Measurements from ENCODE around the gene FIGNL2.

Gene FIGNL2

GRCh38 chr12:51866762-51867161 is 18.2 kb upstream of the FIGNL2 start:
- Histone ChIP-seq H3K27me3 (ENCODE audit: control insufficient read depth in 3 of 3, insufficient read depth in 3 of 3, low read depth in 1 of 3, low read length in 3 of 3) (peaks cover 0 to 47% (median 0%) of the 10 kb centered on the region in 3 experiments), H3K79me1 (ENCODE audit: low read depth, low read length) (no peaks in the 10 kb centered on the region), H3K4me2 (ENCODE audit: insufficient read depth, low read length, poor library complexity, severe bottlenecking) (no peak overlapping the region), H4K91ac (ENCODE audit: low read depth, low read length, poor library complexity) (no peak overlapping the region), H3K23ac (ENCODE audit: low read depth, low read length, poor library complexity) (no peak overlapping the region), H3K9me3 (replicated peaks in 1 of 2; ENCODE audit: control insufficient read depth in 2 of 2, insufficient read depth in 1 of 2, low read depth in 1 of 2, low read length in 2 of 2) (peaks cover 0 to 2% of the 10 kb centered on the region in 2 donors), H2BK120ac (ENCODE audit: low read depth, low read length) (no peak overlapping the region), H2BK15ac (ENCODE audit: low read length) (no peak overlapping the region), H3K27ac (replicated peaks; ENCODE audit: low read length) (no peak overlapping the region), H3K4ac (ENCODE audit: low read length) (no peak overlapping the region), H2AFZ (ENCODE audit: low read length) (no peak overlapping the region), H3K4me1 (ENCODE audit: control insufficient read depth in 2 of 2, insufficient read depth in 1 of 2, low read depth in 1 of 2, low read length in 2 of 2) (peaks cover 36 to 60% of the 10 kb centered on the region in 2 donors), H4K8ac (ENCODE audit: low read depth, low read length) (no peak overlapping the region), H3K36me3 (replicated peaks in 1 of 2; ENCODE audit: control insufficient read depth in 2 of 2, insufficient read depth in 2 of 2, low read length in 2 of 2) (no peaks in the 10 kb centered on the region), H3K9ac (ENCODE audit: low read depth, low read length, poor library complexity) (no peak overlapping the region), H3K14ac (ENCODE audit: low read length) (no peak overlapping the region), H2BK12ac (ENCODE audit: low read length) (no peak overlapping the region), H3K4me3 (ENCODE audit: low read length in 2 of 2) (no peak overlapping the region), H2AK5ac (ENCODE audit: low read depth, low read length) (no peak overlapping the region), H3K18ac (ENCODE audit: low read length) (no peak overlapping the region), H2BK5ac (ENCODE audit: low read length) (no peak overlapping the region)
- DNase-seq (ENCODE audit: low spot score) = no peak
- WGBS, 2 donors (ENCODE audit: extremely low coverage in 2 of 2, insufficient read length in 2 of 2, insufficient replicate concordance in 1 of 2) = no CpG with 5 or more reads among the region's 8 CpGs

GRCh38 chr12:51866324-51866723 is 17.8 kb upstream of the FIGNL2 start:
- no peak overlapping the region for H3K4me2 ChIP-seq (ENCODE audit: insufficient read depth, low read length, poor library complexity, severe bottlenecking)
- no peak overlapping the region for H4K8ac ChIP-seq (ENCODE audit: low read depth, low read length)

GRCh38 chr12:51865757-51866270 is 17.3 kb upstream of the FIGNL2 start:
- Histone ChIP-seq H3K36me3 (replicated peaks in 1 of 2; ENCODE audit: control insufficient read depth in 2 of 2, insufficient read depth in 2 of 2, low read length in 2 of 2) (no peaks in the 10 kb centered on the region), H2AK5ac (ENCODE audit: low read depth, low read length) (peak overlapping the region; percentile 6), H3K18ac (ENCODE audit: low read length) (peak overlapping the region; percentile 60), H4K91ac (ENCODE audit: low read depth, low read length, poor library complexity) (no peak overlapping the region), H3K14ac (ENCODE audit: low read length) (no peak overlapping the region), H2AFZ (ENCODE audit: low read length) (peak overlapping the region; percentile 89), H3K4me1 (ENCODE audit: control insufficient read depth in 2 of 2, insufficient read depth in 1 of 2, low read depth in 1 of 2, low read length in 2 of 2) (peaks cover 36 to 52% of the 10 kb centered on the region in 2 donors), H2BK120ac (ENCODE audit: low read depth, low read length) (no peak overlapping the region), H3K79me1 (ENCODE audit: low read depth, low read length) (no peaks in the 10 kb centered on the region), H3K9me3 (replicated peaks in 1 of 2; ENCODE audit: control insufficient read depth in 2 of 2, insufficient read depth in 1 of 2, low read depth in 1 of 2, low read length in 2 of 2) (peaks cover 0 to 2% of the 10 kb centered on the region in 2 donors), H2BK15ac (ENCODE audit: low read length) (no peak overlapping the region), H3K23ac (ENCODE audit: low read depth, low read length, poor library complexity) (no peak overlapping the region), H3K27me3 (ENCODE audit: control insufficient read depth in 3 of 3, insufficient read depth in 3 of 3, low read depth in 1 of 3, low read length in 3 of 3) (peaks cover 0 to 37% (median 0%) of the 10 kb centered on the region in 3 experiments), H2BK5ac (ENCODE audit: low read length) (no peak overlapping the region), H4K8ac (ENCODE audit: low read depth, low read length) (no peak overlapping the region), H3K9ac (ENCODE audit: low read depth, low read length, poor library complexity) (no peak overlapping the region), H3K4me3 (ENCODE audit: low read length in 2 of 2) (no peak overlapping the region), H3K4me2 (ENCODE audit: insufficient read depth, low read length, poor library complexity, severe bottlenecking) (no peak overlapping the region), H3K27ac (replicated peaks; ENCODE audit: low read length) (no peak overlapping the region), H3K4ac (ENCODE audit: low read length) (no peak overlapping the region), H2BK12ac (ENCODE audit: low read length) (no peak overlapping the region)
- WGBS, 2 donors (ENCODE audit: extremely low coverage in 2 of 2, insufficient read length in 2 of 2, insufficient replicate concordance in 1 of 2) = no CpG with 5 or more reads among the region's 7 CpGs
- no peak for DNase-seq (ENCODE audit: low spot score)

More at GRCh38 chr12:51866324-51866723, 17.8 kb upstream of the FIGNL2 start:
- no peak overlapping the region for H3K14ac ChIP-seq (ENCODE audit: low read length)
- H3K4ac ChIP-seq (ENCODE audit: low read length) = no peak overlapping the region
- H3K79me1 ChIP-seq (ENCODE audit: low read depth, low read length) = no peaks in the 10 kb centered on the region
- no peak overlapping the region for H3K9ac ChIP-seq (ENCODE audit: low read depth, low read length, poor library complexity)
- no peak overlapping the region for H3K18ac ChIP-seq (ENCODE audit: low read length)
- no peak for DNase-seq (ENCODE audit: low spot score)
- H3K27ac ChIP-seq (replicated peaks; ENCODE audit: low read length) = no peak overlapping the region
- no peak overlapping the region for H3K23ac ChIP-seq (ENCODE audit: low read depth, low read length, poor library complexity)
- no peak overlapping the region for H3K4me3 ChIP-seq (ENCODE audit: low read length in 2 of 2)
- no CpG with 5 or more reads among the region's 4 CpGs for WGBS, 2 donors (ENCODE audit: extremely low coverage in 2 of 2, insufficient read length in 2 of 2, insufficient replicate concordance in 1 of 2)
- H2AK5ac ChIP-seq (ENCODE audit: low read depth, low read length) = no peak overlapping the region
- peaks cover 0 to 43% (median 0%) of the 10 kb centered on the region in 3 experiments for H3K27me3 ChIP-seq (ENCODE audit: control insufficient read depth in 3 of 3, insufficient read depth in 3 of 3, low read depth in 1 of 3, low read length in 3 of 3)
- no peak overlapping the region for H2BK120ac ChIP-seq (ENCODE audit: low read depth, low read length)
- no peak overlapping the region for H2BK5ac ChIP-seq (ENCODE audit: low read length)
- peak overlapping the region; percentile 89 for H2AFZ ChIP-seq (ENCODE audit: low read length)
- H3K4me1 ChIP-seq (ENCODE audit: control insufficient read depth in 2 of 2, insufficient read depth in 1 of 2, low read depth in 1 of 2, low read length in 2 of 2) = peaks cover 36 to 56% of the 10 kb centered on the region in 2 donors
- H3K9me3 ChIP-seq (replicated peaks in 1 of 2; ENCODE audit: control insufficient read depth in 2 of 2, insufficient read depth in 1 of 2, low read depth in 1 of 2, low read length in 2 of 2) = peaks cover 0 to 2% of the 10 kb centered on the region in 2 donors
- H2BK12ac ChIP-seq (ENCODE audit: low read length) = no peak overlapping the region
- no peaks in the 10 kb centered on the region for H3K36me3 ChIP-seq (replicated peaks in 1 of 2; ENCODE audit: control insufficient read depth in 2 of 2, insufficient read depth in 2 of 2, low read length in 2 of 2)
- no peak overlapping the region for H2BK15ac ChIP-seq (ENCODE audit: low read length)
- no peak overlapping the region for H4K91ac ChIP-seq (ENCODE audit: low read depth, low read length, poor library complexity)

- Histone ChIP-seq H2AFZ (ENCODE audit: low read length) (peak overlapping the region; percentile 89), H3K23ac (ENCODE audit: low read depth, low read length, poor library complexity) (no peak overlapping the region), H2AK5ac (ENCODE audit: low read depth, low read length) (peak overlapping the region; percentile 6), H3K27me3 (ENCODE audit: control insufficient read depth in 3 of 3, insufficient read depth in 3 of 3, low read depth in 1 of 3, low read length in 3 of 3) (peaks cover 0 to 30% (median 0%) of the 10 kb centered on the region in 3 experiments), H2BK120ac (ENCODE audit: low read depth, low read length) (no peak overlapping the region), H2BK12ac (ENCODE audit: low read length) (no peak overlapping the region), H3K4me3 (ENCODE audit: low read length in 2 of 2) (peak overlapping the region; percentile 31 to 50), H2BK15ac (ENCODE audit: low read length) (peak overlapping the region; percentile 90), H3K9ac (ENCODE audit: low read depth, low read length, poor library complexity) (no peak overlapping the region), H2BK5ac (ENCODE audit: low read length) (no peak overlapping the region), H3K36me3 (replicated peaks in 1 of 2; ENCODE audit: control insufficient read depth in 2 of 2, insufficient read depth in 2 of 2, low read length in 2 of 2) (no peaks in the 10 kb centered on the region), H3K4me1 (ENCODE audit: control insufficient read depth in 2 of 2, insufficient read depth in 1 of 2, low read depth in 1 of 2, low read length in 2 of 2) (peaks cover 35 to 46% of the 10 kb centered on the region in 2 donors), H3K18ac (ENCODE audit: low read length) (peak overlapping the region; percentile 91), H3K9me3 (replicated peaks in 1 of 2; ENCODE audit: control insufficient read depth in 2 of 2, insufficient read depth in 1 of 2, low read depth in 1 of 2, low read length in 2 of 2) (peaks cover 0 to 2% of the 10 kb centered on the region in 2 donors), H3K4ac (ENCODE audit: low read length) (no peak overlapping the region), H3K4me2 (ENCODE audit: insufficient read depth, low read length, poor library complexity, severe bottlenecking) (peak overlapping the region; percentile 78), H3K14ac (ENCODE audit: low read length) (peak overlapping the region; percentile 42), H3K79me1 (ENCODE audit: low read depth, low read length) (no peaks in the 10 kb centered on the region), H4K91ac (ENCODE audit: low read depth, low read length, poor library complexity) (no peak overlapping the region), H4K8ac (ENCODE audit: low read depth, low read length) (peak overlapping the region; percentile 53), H3K27ac (replicated peaks; ENCODE audit: low read length) (peak overlapping the region; percentile 55)
- WGBS, 2 donors (ENCODE audit: extremely low coverage in 2 of 2, insufficient read length in 2 of 2, insufficient replicate concordance in 1 of 2) = no CpG with 5 or more reads among the region's 12 CpGs
- DNase-seq (ENCODE audit: low spot score) = no peak
Measured at GRCh38 chr12:51864833-51865670, 16.5 kb upstream of the FIGNL2 start.
